Panc1 (cell line): ENCODE measurements around the gene ZNF326.

Source experiments
- POLR2AphosphoS5 ChIP-seq: IDR thresholded peaks from 2 replicates; pipeline ENCODE4 v1.6.1; 2012; ENCODE audit warnings: mild to moderate bottlenecking, low read depth, low read length, moderate library complexity
- TF ChIP-seq, protein P1 (sequence below): fragments of 450-650 bp; IDR thresholded peaks from 2 replicates; pipeline ENCODE4 v1.5.1; 2017; ENCODE audit warnings: mild to moderate bottlenecking

GRCh38 chr1:89995598-89996449 lies 914 bp downstream of the ZNF326 start:
- TF ChIP-seq, protein P1, sequence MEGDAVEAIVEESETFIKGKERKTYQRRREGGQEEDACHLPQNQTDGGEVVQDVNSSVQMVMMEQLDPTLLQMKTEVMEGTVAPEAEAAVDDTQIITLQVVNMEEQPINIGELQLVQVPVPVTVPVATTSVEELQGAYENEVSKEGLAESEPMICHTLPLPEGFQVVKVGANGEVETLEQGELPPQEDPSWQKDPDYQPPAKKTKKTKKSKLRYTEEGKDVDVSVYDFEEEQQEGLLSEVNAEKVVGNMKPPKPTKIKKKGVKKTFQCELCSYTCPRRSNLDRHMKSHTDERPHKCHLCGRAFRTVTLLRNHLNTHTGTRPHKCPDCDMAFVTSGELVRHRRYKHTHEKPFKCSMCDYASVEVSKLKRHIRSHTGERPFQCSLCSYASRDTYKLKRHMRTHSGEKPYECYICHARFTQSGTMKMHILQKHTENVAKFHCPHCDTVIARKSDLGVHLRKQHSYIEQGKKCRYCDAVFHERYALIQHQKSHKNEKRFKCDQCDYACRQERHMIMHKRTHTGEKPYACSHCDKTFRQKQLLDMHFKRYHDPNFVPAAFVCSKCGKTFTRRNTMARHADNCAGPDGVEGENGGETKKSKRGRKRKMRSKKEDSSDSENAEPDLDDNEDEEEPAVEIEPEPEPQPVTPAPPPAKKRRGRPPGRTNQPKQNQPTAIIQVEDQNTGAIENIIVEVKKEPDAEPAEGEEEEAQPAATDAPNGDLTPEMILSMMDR, result no peak
- no peak for TF ChIP-seq POLR2AphosphoS5
